HepG2 (cell line): Measurements from ENCODE around the gene SLC23A2. TPM values are rescaled to one million over a fixed set of nuclear protein-coding genes. Genes with fewer than 3 reads are reported as not detected.

Experiments
- ATAC-seq: fragments of 200-7000 bp; cut with Tn5 transposase; 3 replicates; pipeline ENCODE4 v1.9.1; 2020; ENCODE audit warnings: mild to moderate bottlenecking, moderate library complexity
- BruUV-seq: library from RNA; stranded (reverse); fragments of 400-500 nt; replicated peaks from 2 replicates; lab custom pipeline; 2021; lab: Mats Ljungman, UMichigan
- CTCF ChIA-PET: fragments of 300-600 bp; formaldehyde crosslinking; extraction: SDS; loops from one replicate; lab custom pipeline; 2021; ENCODE audit warnings: low total read pairs, inconsistent platforms, low intra/inter-chr PET ratio; lab: Yijun Ruan, JAX
- POLR2A ChIA-PET: fragments of 350-600 bp; sonication (Branson Sonifier 250); formaldehyde crosslinking; loops from one replicate; lab custom pipeline; 2020; ENCODE audit warnings: antibody characterized with exemption, inconsistent platforms; lab: Yijun Ruan, JAX
- DNase-seq: peaks from one replicate; pipeline ENCODE4 v3.0.0-alpha.2; 2015; ENCODE audit warnings: low spot score
- FAIRE-seq: peaks from 3 replicates; lab custom pipeline; 2011; peaks lifted over from hg19 to GRCh38; lab: Jason Lieb, UNC
- H2AFZ ChIP-seq: one replicate; pipeline ENCODE4 v1.6.1; 2011; ENCODE audit warnings: low read length, inconsistent platforms
- H3K27ac ChIP-seq: fragments of 300-600 bp; 3 replicates; pipeline ENCODE4 v1.8.0; 2011; ENCODE audit warnings: mixed run types, mild to moderate bottlenecking, mixed read lengths, low read length, inconsistent platforms; ENCODE audit not compliant: insufficient read depth; ENCODE audit errors: extremely low read length
- H3K27me3 ChIP-seq, 2 experiments: fragments of 200-600 bp in 1 of 2; 2 replicates in 1 of 2; 3 replicates in 1 of 2; pipeline versions ENCODE4 v1.6.0 to v1.8.0; 2011; ENCODE audit warnings: low read length in 2 of 2, mild to moderate bottlenecking in 2 of 2, moderate library complexity in 2 of 2, inconsistent platforms in 1 of 2; ENCODE audit not compliant: insufficient read depth in 2 of 2, control insufficient read depth in 1 of 2
- H3K36me3 ChIP-seq, 2 experiments: fragments of 200-600 bp in 1 of 2; replicated peaks in 1 of 2; 2 replicates in 1 of 2; 3 replicates in 1 of 2; pipeline versions ENCODE4 v1.5.1 to v1.8.0; 2011; ENCODE audit warnings: low read length in 2 of 2, inconsistent platforms in 1 of 2; ENCODE audit not compliant: insufficient read depth in 2 of 2, control insufficient read depth in 1 of 2
- H3K4me1 ChIP-seq: 2 replicates; pipeline ENCODE4 v1.5.1; 2012; ENCODE audit warnings: low read length, inconsistent platforms; ENCODE audit not compliant: insufficient read depth
- H3K4me2 ChIP-seq: 2 replicates; pipeline ENCODE4 v1.6.0; 2011; ENCODE audit warnings: low read depth, low read length, inconsistent platforms
- H3K4me3 ChIP-seq, 3 experiments: fragments of 200-600 bp in 1 of 3; sonication (generic), shearing (Covaris generic) in 1 of 3; replicated peaks in 1 of 3; 2 replicates each; pipeline ENCODE4 v1.5.1; 2011 to 2016; ENCODE audit warnings: low read length in 3 of 3, inconsistent platforms in 2 of 3, low read depth in 2 of 3, mild to moderate bottlenecking in 2 of 3, control low read depth in 1 of 3, mixed read lengths in 1 of 3; ENCODE audit not compliant: insufficient read depth in 1 of 3
- H3K79me2 ChIP-seq: one replicate; pipeline ENCODE4 v1.6.1; 2011; ENCODE audit warnings: low read length, inconsistent platforms; ENCODE audit not compliant: insufficient read depth
- H3K9ac ChIP-seq: 2 replicates; pipeline ENCODE4 v1.6.0; 2011; ENCODE audit warnings: mild to moderate bottlenecking, low read depth, low read length, inconsistent platforms; ENCODE audit not compliant: insufficient read depth
- H3K9me3 ChIP-seq: 2 replicates; pipeline ENCODE4 v1.5.1; 2012; ENCODE audit warnings: mild to moderate bottlenecking, low read length
- H4K20me1 ChIP-seq: 2 replicates; pipeline ENCODE4 v1.6.0; 2011; ENCODE audit warnings: inconsistent platforms, mild to moderate bottlenecking, low read length, moderate library complexity; ENCODE audit not compliant: insufficient read depth
- HOXA5 ChIP-seq: sonication (generic); formaldehyde crosslinking; IDR thresholded peaks from 2 replicates; pipeline ENCODE4 v1.4.0; 2020; ENCODE audit warnings: missing genetic modification reagents
- SNAPC4 ChIP-seq: sonication (generic); formaldehyde crosslinking; IDR thresholded peaks from 2 replicates; pipeline ENCODE4 v1.4.0; 2020; ENCODE audit warnings: mild to moderate bottlenecking, missing genetic modification reagents
- ZKSCAN1 ChIP-seq: fragments of 150-350 bp; IDR thresholded peaks from 2 replicates; pipeline ENCODE4 v1.6.1; 2014; ENCODE audit warnings: low read length
- WGBS: methylation state at CpG from one replicate; pipeline ENCODE4 v1.1.6; 2017; ENCODE audit warnings: low lambda C conversion rate; 5-methylcytosine and 5-hydroxymethylcytosine counted together
- in situ Hi-C: cut with HindIII; loops from 2 replicates; pipeline ENCODE4 v1.10.0; 2017; ENCODE audit warnings: low pct_unique_long_range_greater_than_20kb; ENCODE audit not compliant: extremely low pct_ligation_motif_present
- intact Hi-C: fragments of 100-400 bp; cut with micrococcal nuclease; formaldehyde crosslinking; loops from one replicate; pipeline ENCODE4 v1.10.0; 2022; ENCODE audit not compliant: unreplicated experiment
- polyA plus RNA-seq, 8 experiments: library from polyadenylated mRNA; depleted of rRNA in 3 of 8; stranded (reverse) in 7 of 8; unstranded in 1 of 8; fragments of >200 nt; fragmentation: Illumina TruSeq in 4 of 8; extraction: Trizol in 4 of 8; gene quantifications; 2 replicates each; pipeline versions ENCODE4 v1.2.1 to v1.2.3, GENCODE V29; 2011 to 2016; ENCODE audit warnings: low read depth in 4 of 8, missing spikeins in 1 of 8, mixed read lengths in 1 of 8; ENCODE audit not compliant: insufficient read depth in 1 of 8
- total RNA-seq, 5 experiments: library from RNA; depleted of rRNA; stranded (reverse); fragments of >200 nt; fragmentation: Illumina TruSeq; extraction: Trizol; gene quantifications; 2 replicates each; pipeline ENCODE4 v1.2.3, GENCODE V29; 2016; ENCODE audit warnings: low read depth in 1 of 5
- TF ChIP-seq, protein P1 (sequence below): IDR thresholded peaks from 2 replicates; pipeline ENCODE4 v1.6.1; 2016; ENCODE audit warnings: missing compliant biosample characterization, missing genetic modification reagents, borderline replicate concordance

Gene SLC23A2
- total and polyA plus RNA-seq, 2 of the 13 experiments (the other 11 are each of a cell fraction or from before 2014, with no cell fraction given), result 42.2 to 51.2 TPM

DNA sequence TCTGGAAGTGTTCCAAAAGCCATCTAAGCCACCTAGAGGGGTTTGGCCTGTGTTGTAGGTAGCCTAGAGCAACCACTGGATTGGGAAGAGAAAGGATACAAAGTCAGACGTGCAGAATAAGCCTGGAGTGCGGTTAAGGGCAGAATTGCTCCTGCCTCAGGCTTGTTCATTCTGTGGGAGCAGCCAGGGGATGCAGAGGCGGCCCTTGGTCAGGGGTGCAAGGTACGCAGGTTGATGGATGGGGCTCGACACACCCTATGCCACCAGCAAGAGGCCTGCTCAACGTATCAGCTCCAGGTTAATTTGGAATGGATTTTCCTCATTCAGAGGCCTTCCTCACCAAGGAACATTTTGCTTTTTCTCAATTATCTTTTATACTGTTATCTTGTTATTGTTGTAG is 129.8 kb downstream of the SLC23A2 start (continued):
- TF ChIP-seq SNAPC4 (no peak), ZKSCAN1 (no peak)

- no peak for FAIRE-seq
- in situ Hi-C loops, result no loop called here
These were observed 130.4 kb downstream of the SLC23A2 start for GRCh38 chr20:4870906-4871305.

More at GRCh38 chr20:4870906-4871305, 130.4 kb downstream of the SLC23A2 start:
- DNase-seq, result no peak
- no peaks in the 10 kb centered on the region for H4K20me1 ChIP-seq
- no peaks in the 10 kb centered on the region for H3K4me1 ChIP-seq
- BruUV-seq, result no TSS peak
- ATAC-seq, result no peak
- 95% methylated on average over 5 of the region's 5 CpGs for WGBS
- no peak for TF ChIP-seq HOXA5 (CRISPR knock-in tag)
- TF ChIP-seq, protein P1, sequence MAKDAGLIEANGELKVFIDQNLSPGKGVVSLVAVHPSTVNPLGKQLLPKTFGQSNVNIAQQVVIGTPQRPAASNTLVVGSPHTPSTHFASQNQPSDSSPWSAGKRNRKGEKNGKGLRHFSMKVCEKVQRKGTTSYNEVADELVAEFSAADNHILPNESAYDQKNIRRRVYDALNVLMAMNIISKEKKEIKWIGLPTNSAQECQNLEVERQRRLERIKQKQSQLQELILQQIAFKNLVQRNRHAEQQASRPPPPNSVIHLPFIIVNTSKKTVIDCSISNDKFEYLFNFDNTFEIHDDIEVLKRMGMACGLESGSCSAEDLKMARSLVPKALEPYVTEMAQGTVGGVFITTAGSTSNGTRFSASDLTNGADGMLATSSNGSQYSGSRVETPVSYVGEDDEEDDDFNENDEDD (CRISPR knock-in tag), result no peak
- H3K4me3 ChIP-seq, result no peak overlapping the region
- H3K9me3 ChIP-seq, result no peaks in the 10 kb centered on the region
- H3K9ac ChIP-seq, result no peak overlapping the region
- intact Hi-C loops, result no loop called here
- no peak overlapping the region for H3K27ac ChIP-seq
- H3K36me3 ChIP-seq, result peaks cover 53 to 85% of the 10 kb centered on the region in 2 experiments
- H3K27me3 ChIP-seq, result no peaks in the 10 kb centered on the region
- no peak overlapping the region for H2AFZ ChIP-seq
- H3K79me2 ChIP-seq, result no peaks in the 10 kb centered on the region
- H3K4me2 ChIP-seq, result no peak overlapping the region
- CTCF ChIA-PET, result no interaction called here
- POLR2A ChIA-PET, result no interaction called here
